ENCODE measurements around the gene RAB4A. TPM values are rescaled to one million over a fixed set of nuclear protein-coding genes. Genes with fewer than 3 reads are reported as not detected.

Gene RAB4A
- total and polyA plus RNA-seq, 7 experiments from 2014 or later, result 9.6 to 47.9 (median 36.7) TPM

GRCh38 chr1:229352975-229353374, 82.1 kb downstream of the RAB4A start:
- ChIA-PET POLR2A (no interaction called here), CTCF (no interaction called here)
- H3K27me3 ChIP-seq (ENCODE audit: control insufficient read depth in 2 of 2, insufficient read depth in 2 of 2, low read length in 2 of 2), result no peaks in the 10 kb centered on the region
- no peak overlapping the region for H3K4me3 Mint-ChIP-seq
- H3K9me3 ChIP-seq (ENCODE audit: control insufficient read depth in 2 of 3, low read length in 3 of 3), result no peaks in the 10 kb centered on the region
- H3K36me3 Mint-ChIP-seq, result peaks cover 0 to 7% (median 0%) of the 10 kb centered on the region in 5 donors
- DNase-seq, result no peak
- H3K4me1 Mint-ChIP-seq, result peaks cover 0 to under 1% (median 0%) of the 10 kb centered on the region in 7 donors
- H3K4me3 ChIP-seq (ENCODE audit: low read length), result no peak overlapping the region
- no peak overlapping the region for H3K27ac ChIP-seq (ENCODE audit: low read depth, low read length)
- intact Hi-C loops (cut with micrococcal nuclease), result no loop called here
- no peaks in the 10 kb centered on the region for H3K4me1 ChIP-seq (ENCODE audit: control insufficient read depth in 2 of 2, insufficient read depth in 2 of 2, low read length in 2 of 2)
- H3K9me3 Mint-ChIP-seq, result peaks cover 0 to 23% (median 6%) of the 10 kb centered on the region in 11 donors
- peaks cover 5 to 70% (median 26%) of the 10 kb centered on the region in 5 donors for H3K27me3 Mint-ChIP-seq
- no peaks in the 10 kb centered on the region for H3K36me3 ChIP-seq (ENCODE audit: control insufficient read depth in 2 of 3, insufficient read depth in 3 of 3, low read length in 3 of 3)
- ATAC-seq, result no peak
- H3K27ac Mint-ChIP-seq, result no peak overlapping the region

GRCh38 chr1:229354226-229354625, 83.3 kb downstream of the RAB4A start:
- Histone ChIP-seq H3K27me3 (ENCODE audit: control insufficient read depth in 2 of 2, insufficient read depth in 2 of 2, low read length in 2 of 2) (no peaks in the 10 kb centered on the region), H3K9me3 (ENCODE audit: control insufficient read depth in 2 of 3, low read length in 3 of 3) (no peaks in the 10 kb centered on the region), H3K4me1 (ENCODE audit: control insufficient read depth in 2 of 2, insufficient read depth in 2 of 2, low read length in 2 of 2) (no peaks in the 10 kb centered on the region), H3K36me3 (ENCODE audit: control insufficient read depth in 2 of 3, insufficient read depth in 3 of 3, low read length in 3 of 3) (no peaks in the 10 kb centered on the region), H3K27ac (ENCODE audit: low read depth, low read length) (no peak overlapping the region), H3K4me3 (ENCODE audit: low read length) (no peak overlapping the region)
- Mint-ChIP-seq H3K4me3 (no peak overlapping the region), H3K4me1 (peaks cover 0 to 5% (median 0%) of the 10 kb centered on the region in 7 donors), H3K27me3 (peaks cover 5 to 80% (median 29%) of the 10 kb centered on the region in 5 donors), H3K36me3 (peaks cover 0 to 7% (median 0%) of the 10 kb centered on the region in 5 donors), H3K27ac (no peak overlapping the region), H3K9me3 (peaks cover 0 to 23% (median 6%) of the 10 kb centered on the region in 11 donors)
- intact Hi-C loops (cut with micrococcal nuclease), result no loop called here
- ChIA-PET CTCF (no interaction called here), POLR2A (interaction anchor here (1.1 kb wide), 1 partner anchor 11 kb away, joined by 4 read pairs; the partner anchor contains the start of gene CCSAP)
- DNase-seq (no peak), ATAC-seq (no peak)

Other genes starting within 250 kb of the RAB4A start
- 10 to 100 TPM; 10.7 to 13.9 (median 13.4) TPM for gene CCSAP, start 71.9 kb downstream of the RAB4A start, total RNA-seq
- gene CCSAP, start 71.9 kb downstream of the RAB4A start, polyA plus RNA-seq, result 1 to 10 TPM; 1.1 to 2.5 TPM
- gene ACTA1, start 163.0 kb downstream of the RAB4A start, total RNA-seq, result not detected
- not detected for gene ACTA1, start 163.0 kb downstream of the RAB4A start, polyA plus RNA-seq
- gene NUP133, start 237.2 kb downstream of the RAB4A start, total RNA-seq, result 10 to 100 TPM; 24.3 to 45.8 (median 40.4) TPM
- 10 to 100 TPM; 19.4 to 19.7 TPM for gene NUP133, start 237.2 kb downstream of the RAB4A start, polyA plus RNA-seq